ENCODE data around the gene CLDND2.

The CLDND2 gene

DNA sequence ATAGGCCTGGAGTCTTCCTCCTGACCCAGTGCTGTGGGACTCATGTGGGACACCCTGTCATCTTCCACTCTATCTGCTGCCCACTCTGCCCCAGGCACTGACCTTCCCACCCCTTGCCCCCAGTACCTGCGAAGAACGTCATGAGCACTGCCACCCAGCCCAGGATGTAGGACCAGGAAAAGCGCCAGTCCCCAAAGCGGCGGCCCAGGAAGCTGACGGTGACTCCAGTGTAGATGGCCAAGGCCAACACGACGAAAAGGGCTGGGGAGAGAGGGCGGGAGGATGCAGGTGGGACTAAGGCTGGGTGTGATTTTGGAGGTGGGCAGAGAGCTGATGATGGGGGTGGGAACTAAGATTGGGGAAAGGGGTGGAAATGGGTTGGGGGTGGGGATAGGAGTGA is 11.6 kb upstream of the CLDND2 start:
- DNase-seq = no peak

DNA sequence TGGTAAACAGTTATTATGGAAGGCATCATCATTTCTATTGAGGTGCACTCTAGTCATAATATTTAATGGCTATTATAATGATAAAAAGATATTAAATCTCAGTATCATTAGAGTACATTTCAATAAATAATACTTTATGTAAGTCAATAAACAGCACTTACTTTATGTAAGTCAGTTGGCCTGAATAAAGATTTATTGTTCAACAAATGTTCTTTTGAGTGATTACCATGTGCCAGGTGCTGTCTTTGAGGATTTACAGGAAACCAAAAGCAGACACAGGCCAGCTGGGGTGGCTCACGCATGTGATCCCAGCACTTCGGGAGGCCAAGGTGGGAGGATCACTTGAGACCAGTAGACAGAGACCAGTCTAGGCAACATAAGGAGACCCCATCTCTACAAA is 8.6 kb upstream of the CLDND2 start:
- no peak for DNase-seq

DNA sequence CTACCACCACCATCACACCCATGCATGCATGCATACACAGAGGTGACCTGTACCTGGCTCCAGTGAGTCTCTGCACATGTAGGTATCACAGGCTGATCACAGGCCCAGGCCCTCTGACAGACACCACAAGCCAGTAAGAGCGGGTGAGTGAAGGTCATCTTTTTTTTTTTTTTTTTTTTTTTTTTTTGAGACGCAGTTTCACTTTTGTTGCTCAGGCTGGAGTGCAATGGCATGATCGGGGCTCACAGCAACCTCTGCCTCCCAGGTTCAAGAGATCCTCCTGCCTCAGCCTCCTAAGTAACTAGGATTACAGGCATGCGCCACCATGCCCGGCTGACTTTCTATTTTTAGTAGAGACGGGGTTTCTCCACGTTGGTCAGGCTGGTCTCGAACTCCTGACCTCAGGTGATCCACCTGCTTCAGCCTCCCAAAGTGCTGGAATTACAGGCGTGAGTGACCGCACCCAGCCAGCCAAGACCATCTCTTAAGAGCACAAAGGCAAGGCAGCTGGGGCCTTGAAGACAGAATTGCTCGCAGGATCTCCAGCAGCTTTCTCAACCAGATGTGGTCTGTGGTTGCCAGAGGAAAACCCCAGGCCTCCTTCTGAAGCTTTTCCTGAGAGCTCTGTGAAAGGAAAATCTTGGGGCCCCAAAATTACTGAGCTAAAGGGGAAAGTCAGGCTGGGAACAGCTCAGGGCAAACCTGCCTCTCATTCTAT is 6.9 kb upstream of the CLDND2 start:
- DNase-seq = no peak

DNA sequence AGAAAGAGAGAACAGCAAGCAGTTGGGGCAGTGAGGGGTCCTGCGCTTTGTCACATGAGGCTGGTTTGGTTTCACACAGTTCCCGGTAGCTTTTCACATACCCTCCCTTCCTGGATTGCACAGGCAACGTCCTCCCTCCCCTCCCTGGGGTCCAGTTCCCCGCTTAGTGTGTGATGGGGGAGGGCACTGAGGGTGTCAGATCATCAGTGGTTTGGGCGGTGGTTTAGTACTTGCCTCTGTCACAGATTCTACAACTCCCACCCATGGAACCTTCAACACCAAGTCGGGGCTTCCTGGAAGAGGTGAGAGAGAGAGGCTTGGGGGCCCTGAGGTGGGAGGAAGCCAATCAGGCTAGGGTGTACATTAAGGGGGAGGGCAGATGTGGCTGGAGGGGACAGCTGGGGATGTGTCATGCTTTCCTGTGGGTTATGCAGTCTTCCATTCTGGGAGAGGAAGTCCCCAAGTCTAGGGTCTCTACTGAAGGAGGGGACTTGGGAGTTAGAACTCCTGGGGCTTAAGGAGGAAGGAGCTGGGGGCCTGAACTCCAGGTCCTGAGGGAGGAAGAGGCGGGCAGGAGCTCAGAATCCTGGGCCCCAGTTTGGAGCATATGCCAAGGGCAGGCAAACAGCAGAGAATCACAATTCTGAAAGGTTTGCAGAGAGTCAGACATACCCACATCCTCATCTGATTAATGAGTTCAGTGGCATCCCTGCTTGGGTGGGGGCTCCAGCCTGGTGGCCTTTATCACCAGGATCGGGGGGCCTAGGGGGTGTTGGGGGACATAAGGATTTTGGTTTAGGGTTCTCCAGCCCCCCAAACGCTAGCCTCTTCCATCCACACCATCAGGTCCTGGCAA is 4.1 kb upstream of the CLDND2 start, which contains the start of gene NKG7:
NKG7 (minus strand) TSS at position 6 of the 856 bp plus-strand sequence. CDS start 119 bp downstream, outside the sequence.
- DNase-seq = peak; percentile 56

DNA sequence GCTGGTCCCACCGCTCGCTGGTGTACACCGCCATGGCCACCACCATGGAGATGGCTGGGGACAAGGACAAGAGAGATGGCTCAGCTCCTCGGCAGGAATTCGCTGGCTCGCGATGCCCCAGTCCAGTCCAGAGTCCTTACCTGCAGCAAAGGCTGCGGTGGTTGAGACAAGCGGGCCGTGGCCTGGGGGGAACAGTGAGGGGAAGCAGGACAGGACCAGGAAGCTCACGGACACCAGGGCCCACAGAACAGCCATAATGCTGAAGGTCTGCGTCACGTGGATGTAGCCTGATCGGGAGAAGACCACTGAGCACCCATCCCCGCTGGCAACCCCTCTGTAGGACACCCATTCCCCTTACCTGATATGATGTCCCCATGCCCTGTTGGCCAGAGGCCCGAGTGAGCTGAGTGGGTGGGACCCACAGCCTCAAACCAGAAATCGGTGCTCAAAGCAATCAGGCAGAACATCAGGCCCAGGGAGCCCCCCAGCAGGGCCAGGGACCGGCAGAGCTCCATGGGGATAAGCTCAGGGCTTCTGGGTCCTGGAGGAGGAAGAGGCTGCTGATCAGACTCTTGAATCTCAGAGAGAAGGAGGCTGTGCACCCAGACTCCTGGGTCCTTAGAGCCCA is 3.3 kb upstream of the CLDND2 start:
- DNase-seq = no peak

DNA sequence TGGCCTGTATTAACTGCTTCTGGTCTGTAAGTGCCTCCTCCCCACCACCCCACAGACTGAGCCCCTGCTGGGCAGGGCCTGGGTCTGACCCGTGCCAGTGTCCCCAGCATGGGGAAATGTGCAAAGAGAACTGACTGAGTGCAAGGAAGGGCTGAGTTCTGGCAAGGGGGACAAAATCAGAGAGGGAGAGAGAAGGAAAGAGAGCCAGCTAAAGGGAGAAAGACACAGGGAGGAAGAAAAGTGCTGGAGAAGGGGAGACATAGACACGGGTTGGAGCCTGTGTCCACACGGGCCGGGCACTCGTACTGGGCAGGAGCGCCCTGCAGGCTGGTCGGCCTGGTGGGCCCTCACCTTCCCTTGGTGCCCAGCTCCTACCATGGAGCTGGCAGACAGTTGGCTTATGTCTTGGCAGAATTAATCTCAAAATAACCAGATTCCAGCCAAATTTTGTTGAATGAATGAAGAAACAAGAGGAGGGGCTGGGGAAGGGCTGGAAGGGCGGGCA is 2.4 kb upstream of the CLDND2 start:
- no peak for DNase-seq

DNA sequence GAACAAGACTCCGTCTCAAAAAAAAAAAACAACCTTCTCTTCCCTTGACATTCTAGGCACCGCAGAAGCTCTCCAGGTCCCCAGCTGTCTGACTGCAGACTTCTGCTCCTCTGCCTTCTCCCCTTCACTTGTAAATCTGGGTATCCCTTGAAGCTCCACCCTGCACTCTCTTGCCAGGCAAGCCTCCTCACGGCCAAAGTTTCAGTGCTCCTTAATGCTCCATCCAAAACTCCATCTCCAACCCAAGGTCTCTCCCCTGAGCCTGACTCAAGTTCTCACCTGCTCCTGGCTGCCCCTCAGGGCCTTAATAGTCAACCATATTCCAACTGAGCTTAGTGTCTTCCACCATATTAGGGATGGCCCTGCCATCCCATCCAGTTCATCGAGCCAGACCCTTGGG is 1.4 kb upstream of the CLDND2 start:
- no peak for DNase-seq

DNA sequence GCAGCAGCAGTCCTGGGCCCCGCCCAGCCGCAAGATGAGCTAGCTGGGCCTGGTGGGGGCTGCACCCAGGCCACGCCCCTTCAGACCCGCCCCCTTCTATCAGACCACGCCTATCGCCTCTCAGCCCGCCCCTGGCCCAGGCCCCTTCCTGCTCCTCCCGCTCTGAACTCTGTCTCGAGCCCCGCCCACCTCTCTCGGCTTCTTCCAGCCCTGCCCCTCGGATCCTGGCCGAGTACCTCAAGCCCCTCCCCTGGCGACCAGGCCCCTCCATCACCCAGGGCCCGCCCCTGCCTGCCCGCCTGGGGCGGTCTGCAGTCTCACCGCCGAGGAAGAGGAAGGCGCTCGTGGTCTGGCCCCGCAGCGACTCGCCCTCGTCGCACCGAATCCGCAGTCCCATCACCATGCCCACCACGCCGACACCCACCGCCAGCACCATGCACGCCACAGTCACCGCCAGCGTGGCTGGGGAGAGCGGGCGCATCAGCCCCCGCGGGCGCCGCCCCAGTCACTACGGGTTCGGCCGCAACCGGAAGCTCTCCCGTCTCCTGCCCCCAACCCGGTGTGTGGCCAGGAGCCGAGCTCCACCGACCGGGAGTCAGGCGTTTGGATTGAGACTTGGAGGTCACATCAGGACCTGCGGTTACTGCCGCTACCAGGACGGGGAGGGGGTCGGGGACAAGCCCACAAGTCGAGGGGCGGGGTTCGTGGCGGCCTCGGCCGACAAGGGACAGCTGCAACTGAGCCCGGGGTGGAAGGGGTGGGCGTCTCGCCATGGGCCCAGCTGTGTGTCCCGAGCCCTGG is 1.0 kb downstream of the CLDND2 start:
- DNase-seq = peak; percentile 98

DNA sequence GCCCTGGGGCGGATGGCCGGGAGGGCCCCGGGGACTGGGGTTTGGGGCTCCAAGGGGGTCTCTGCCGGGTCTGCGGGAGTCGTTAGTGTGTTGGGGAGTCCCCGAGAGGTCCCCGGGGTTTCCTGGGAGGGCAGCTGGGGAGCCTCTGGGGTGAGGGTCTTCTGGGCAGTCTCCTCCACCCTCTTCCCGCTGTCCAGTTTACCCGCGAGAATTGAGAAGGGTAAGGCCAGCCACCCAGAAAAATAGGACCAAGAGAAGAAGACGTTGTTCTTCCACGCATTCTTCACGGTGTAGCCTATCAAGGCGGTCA is 1.6 kb downstream of the CLDND2 start:
- DNase-seq = peak; percentile 33

DNA sequence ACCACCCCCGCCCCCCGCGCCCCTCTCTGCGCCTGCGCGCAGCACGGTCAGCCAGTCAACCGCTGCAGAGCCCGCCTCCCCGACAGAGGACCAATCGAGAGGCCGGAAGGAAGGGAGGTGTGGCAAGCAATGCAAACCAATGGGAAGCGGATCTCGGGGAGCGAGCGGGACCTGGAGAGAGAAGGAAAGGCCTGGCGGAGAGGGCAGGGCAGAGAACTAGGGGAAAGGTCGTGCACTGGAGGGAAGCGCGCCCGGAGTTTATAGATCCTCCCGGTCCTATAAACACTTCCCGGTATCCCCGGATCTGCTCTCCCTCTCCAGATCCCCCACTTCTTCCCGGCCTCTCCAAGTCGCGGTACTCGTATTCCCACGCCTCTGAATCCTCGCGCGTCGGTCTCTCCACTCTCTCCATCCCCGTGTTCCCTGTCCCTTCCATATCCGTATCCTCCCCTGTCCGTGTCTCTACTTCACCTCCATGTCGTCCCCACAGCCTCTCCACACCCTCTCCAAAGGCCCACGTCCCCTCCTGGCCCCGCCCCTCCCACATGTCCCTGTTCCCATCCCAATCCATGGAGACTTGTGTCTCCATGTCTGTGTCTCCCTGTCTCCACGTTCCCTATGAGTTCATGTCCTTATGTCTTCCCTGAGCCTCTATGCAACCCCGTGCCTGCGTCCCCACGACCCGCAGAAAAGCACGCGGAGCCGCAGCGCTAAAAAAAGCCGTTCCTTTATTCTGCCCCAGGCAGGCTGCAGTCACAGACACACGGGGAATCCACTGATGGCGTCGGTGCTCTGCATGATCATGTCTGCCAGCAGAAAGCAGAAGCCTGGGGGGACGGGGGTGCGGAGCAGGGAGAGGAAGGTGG is 2.2 kb downstream of the CLDND2 start:
- DNase-seq = peak; percentile 92

DNA sequence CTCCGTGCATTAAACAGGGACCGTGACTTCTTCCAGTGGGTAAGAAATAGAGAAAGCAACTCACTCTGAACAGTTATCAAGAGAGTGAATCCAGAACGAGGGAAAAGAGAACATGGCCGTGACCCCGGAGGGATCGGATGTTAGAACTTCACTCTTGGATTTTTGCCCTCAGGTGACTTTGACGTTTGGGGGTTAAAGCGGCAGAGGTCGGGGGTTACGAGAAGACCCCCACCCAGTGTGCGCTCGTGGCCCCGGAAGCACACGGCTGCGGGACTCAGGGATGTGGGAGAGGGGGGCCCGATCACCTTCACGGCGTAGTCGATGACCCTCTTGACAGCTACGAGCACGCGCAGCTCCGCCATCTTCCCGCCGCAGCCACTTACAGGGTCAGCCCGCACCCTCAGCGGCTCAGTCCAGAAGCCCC is 2.8 kb downstream of the CLDND2 start, which contains the start of gene ETFB:
ETFB (minus strand) TSS at position 424 of the 424 bp plus-strand sequence; CDS start at position 362, 62 bp downstream.
- DNase-seq = no peak

DNA sequence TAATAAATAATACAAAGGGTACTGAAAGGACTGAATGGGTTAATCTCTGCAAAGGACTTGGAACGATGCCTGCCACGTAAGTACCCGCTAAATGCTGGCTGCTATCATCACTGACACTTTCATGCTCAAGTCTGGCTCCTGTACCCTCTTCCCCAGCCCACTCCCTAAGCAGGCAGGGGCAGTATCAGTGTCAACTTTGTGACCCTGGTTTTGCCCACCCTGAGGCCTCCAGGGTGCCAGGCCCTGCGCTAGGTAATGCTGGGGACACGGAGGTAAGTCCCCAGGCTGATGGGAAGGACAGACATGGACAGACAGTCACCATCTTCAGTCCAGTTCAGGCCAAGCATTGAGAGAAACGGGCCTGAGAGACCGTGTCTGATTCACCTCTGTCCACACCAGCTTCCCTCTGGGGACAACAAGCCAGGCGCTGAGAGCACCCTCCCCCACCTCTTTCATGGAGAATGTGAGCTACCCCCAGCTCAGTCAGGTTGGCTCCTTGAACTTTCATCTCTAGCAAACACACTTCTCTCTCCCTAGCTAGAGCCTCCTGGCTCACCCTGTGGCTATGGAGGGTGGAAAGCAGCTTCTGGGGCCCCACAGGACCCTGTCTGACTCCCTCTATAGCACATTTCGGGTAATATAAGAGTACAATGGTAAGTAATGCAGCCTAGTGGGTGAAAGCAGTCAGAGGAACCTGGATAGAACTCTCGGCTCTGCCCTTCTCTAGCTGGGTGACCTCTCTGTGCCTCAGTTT is 3.4 kb downstream of the CLDND2 start:
- no peak for DNase-seq

DNA sequence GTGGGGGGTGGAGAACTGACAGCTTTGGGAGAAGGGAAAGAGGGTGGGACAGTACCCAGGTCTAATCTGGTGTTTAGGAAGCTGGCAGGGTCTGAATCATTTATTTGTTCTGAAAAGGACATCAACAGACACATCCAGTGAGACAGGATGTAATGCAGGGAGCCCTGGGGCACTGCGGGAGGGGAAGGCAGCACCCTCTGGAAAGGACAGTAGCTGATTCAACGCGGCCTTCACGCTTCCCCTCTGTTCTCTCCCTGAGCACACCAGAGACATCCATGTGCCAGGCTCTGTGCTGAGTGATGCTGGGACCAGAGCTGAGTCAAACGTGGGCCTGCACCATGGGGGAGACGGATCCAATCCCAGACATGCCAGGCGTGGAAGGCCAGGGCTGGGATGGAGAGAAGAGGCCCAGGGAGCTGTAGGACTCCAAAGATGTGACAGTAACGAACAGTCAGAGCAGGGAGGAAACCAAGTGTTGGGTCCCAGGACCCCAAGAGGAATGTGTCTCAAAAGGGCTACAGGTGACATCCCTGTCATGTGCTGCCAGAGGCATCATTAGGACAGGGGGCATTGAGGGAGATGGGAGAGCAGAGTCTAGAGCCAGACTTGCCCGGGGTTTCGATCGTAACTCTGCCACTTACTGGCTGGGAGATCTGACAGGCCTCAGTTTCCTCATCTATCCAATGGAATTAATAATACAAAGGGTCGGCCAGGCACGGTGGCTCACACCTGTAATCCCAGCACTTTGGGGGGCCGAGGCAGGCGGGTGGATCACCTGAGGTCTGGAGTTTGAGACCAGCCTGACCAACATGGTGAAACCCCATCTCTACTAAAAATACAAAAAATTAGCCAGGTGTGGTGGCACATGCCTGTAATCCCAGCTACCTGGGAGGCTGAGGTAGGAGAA is 4.3 kb downstream of the CLDND2 start:
- no peak for DNase-seq

DNA sequence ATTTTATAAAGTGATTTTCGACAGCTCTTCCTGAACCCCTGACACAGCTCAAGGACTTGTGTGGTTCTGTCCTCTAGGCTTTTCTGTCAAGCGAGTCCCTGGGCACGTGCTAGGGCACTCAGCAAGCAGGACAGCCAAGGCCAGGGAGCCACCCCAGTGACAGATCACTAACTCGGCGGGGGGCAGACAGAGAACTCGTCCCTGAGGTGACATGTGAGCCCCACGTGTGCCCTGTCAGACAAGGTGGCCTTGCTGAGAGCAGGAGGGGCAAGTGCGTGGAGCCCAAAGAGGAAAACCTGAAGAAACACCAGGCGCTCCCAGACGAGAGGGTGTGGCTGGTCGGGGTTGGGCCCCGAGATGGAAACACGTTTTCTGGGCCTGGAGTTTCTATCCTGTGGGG is 7.6 kb downstream of the CLDND2 start:
- no peak for DNase-seq

DNA sequence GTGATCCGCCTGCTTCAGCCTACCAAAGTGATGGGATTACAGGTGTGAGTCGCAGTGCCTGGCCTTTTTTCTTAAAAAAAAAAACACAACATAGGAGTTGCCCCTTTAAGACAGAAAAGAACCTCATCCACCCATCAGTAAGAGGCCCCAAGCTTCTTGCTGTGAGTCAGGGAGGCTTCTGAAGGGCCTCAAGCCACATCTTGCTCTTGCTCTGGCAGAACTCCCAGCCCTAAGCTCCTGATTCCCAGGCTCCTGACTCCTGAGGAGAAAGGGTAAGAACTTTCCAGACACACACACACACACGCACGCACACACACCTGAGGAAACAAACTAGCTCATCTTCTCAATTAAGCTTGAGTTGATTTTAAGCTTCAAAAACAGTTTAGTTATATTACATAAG is 9.5 kb downstream of the CLDND2 start:
- no peak for DNase-seq

DNA sequence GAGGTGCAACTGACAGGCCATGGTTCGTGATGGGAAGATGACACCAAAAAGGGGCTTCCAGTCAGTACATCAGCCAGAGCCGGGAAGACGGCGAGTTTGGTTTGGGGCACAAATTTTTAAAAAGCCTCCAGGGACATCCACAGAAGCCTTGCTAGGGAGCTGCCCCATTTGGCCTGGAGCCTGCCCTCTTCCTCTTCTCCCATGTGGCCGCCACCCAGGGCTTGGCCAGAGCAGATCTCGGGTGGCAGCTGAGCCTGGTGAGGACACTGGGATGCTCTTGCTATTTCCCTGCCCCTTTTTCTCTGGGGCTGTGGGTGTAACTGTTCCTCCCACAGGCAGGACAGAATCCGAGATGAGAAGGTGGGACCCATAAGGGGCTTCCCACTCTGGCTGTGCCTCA is 10.9 kb downstream of the CLDND2 start:
- DNase-seq = no peak

DNA sequence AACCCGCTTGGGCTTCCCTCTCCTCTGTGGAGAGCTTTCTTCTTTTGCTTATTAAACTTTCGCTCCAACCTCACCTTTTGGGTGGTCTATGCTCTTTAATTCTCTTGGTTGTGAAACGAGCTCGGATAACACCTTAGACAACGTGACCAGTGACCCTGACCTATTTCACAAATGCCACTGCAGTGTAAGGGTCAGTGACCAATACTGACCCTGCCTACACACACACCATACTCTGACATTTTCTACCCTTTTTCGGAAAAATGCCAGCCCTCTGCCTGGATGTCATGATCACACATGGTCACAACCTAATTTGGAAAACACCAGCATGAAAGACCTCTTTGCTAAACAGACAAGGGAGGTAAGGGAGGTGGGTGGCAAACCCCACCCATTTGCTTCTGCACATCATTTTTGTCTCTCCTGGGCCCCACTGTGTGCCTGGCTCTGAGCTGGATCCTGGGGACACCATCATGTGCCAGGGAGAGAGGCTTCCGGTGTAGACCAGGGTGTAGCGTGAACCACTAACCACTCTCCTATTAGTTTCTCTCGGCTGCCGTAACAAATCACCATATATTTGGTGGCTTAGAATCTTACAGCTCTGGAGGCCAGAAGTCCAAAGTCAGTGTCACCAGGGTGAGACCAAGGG is 12.5 kb downstream of the CLDND2 start:
- DNase-seq = no peak

DNA sequence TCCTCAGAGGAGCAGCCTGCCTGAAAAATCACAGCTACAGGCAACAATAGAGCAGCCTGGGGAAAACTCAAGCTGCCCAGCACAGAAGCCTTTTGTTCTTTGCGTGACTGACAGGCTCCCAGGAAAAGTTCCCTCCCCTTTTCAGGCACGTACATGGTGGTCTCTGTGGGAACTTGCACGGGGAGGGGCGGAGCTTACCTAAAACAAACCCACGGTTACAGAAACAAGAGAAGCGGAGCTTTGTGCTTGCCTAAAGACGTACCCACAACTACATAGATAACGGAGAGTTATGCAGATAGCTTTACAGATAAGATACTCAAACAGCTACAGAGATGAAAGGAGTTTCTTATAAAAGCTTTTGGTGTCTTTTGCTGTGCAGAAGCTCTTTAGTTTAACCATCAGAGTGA is 14.1 kb downstream of the CLDND2 start:
- no peak for DNase-seq

DNA sequence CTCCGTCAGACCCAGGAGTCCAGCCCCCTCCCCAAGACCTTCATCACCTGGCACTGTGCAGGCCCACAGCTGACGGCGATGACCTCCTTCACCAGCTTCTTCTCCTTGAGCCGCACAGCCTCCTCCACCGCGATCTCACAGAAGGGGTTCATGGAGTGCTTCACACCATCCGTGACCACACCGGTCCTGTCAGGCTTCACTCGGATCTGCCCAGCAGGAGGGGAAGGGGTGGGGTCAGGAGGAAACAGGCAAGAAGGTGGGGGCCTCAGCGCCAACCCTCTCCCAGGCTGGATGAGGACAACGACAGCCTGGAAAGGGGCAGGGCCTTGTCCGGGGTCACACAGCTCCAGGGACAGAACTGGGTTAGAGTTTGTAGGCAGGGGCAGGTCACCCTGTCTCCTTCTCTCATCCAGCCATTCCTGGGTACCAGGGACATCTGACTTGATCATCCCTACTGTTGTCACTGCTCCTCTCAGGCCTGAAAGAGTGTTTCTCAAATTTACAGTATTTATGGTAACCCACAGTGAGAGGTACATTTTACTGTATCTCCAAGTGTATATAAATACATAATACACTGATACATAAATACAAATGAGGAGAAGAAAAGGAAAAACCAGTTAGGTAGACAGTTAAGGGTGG is 14.6 kb downstream of the CLDND2 start:
- DNase-seq = no peak

Data from stimulated activated CD4-positive, alpha-beta T cell treated with anti-CD3 and anti-CD28 coated beads, Interleukin-12 subunit alpha, Interleukin-12 subunit beta, amount 100 ng/mL, for 4 hours (primary cell).